Measurements from ENCODE around the gene SDHB. TPM values are rescaled to one million over a fixed set of nuclear protein-coding genes. Genes with fewer than 3 reads are reported as not detected.
A peak's percentile ranks its signal among the peaks of the same experiment; 100 is the strongest.

SDHB gene
- total RNA-seq, 2 donors from 2014 or later, result 224 to 263 TPM

DNA sequence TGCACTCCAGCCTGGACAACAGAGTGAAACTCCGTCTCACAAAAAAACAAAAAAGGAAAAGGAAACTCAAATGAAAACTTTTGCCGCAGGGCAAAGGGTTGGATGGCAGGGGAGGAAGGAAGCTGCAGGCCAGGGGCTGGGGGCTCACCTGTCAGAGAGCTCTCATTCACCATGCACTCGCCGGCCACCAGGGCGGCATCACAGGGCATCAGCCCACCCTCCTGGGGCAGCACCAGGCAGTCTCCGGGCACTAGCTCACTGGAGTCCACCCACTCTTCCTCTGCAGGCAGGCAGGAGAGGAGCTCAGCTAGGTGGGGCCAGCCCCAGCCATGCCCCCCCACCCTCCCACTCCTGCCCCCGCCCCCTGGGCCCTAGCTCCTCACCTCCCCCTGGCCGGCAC, 54.0 kb downstream of the SDHB start:
- ATAC-seq (no peak), DNase-seq (no peak)
- intact Hi-C loops (cut with DNase I), result no loop called here

- ATAC-seq (no peak), DNase-seq (no peak)
- intact Hi-C loops (cut with DNase I), result no loop called here
Measured at GRCh38 chr1:16998589-16998988, 55.2 kb downstream of the SDHB start.

DNA sequence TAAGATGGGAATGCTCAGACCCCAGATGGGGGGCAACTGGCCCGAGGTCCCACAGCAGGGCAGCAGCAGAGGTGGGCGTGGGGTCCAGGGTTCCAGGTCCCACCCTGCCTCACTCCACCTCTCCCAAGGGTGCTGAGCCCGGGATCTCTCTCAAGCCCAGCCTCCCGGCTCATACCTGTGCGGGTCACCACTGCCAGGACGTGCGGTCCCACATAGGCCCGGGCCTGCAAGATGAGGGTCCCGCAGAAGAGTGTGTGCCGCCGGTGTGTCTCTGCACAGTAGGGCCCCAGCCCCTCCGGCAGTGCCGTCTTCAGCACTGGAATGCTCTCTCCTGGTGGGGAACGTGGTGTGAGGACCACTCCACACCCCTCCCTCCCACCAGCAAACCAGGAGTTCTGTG, 57.0 kb downstream of the SDHB start:
- DNase-seq (no peak), ATAC-seq (no peak)
- intact Hi-C loops (cut with DNase I), result no loop called here

GRCh38 chr1:16993521-16994038, 60.3 kb downstream of the SDHB start:
- no peak for DNase-seq
- intact Hi-C loops (cut with DNase I), result no loop called here
- ATAC-seq, result no peak

DNA sequence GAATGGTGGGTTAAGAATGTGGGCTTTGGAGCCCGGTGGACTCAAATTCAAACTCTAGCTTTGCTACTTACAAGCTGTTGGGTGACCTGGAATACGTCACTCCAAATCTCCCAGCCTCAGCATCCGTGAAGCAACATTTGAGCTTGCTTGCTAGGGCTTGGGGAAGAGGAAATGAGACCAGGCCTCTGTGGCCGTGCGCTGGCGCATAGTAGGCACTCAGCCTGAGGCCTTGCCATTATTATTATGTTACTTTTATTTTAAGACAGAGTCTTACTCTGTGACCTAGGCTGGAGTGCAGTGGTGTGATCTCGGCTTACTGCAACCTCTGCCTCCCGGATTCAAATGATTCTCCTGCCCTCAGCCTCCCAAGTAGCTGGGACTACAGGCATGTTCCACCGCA, 61.2 kb downstream of the SDHB start:
- intact Hi-C loops (cut with DNase I), result no loop called here
- ATAC-seq (no peak), DNase-seq (no peak)

GRCh38 chr1:16992102-16992501, 61.7 kb downstream of the SDHB start:
- intact Hi-C loops (cut with DNase I), result no loop called here
- ATAC-seq (no peak), DNase-seq (no peak)

- DNase-seq (no peak), ATAC-seq (no peak)
- intact Hi-C loops (cut with DNase I), result no loop called here
Measured at GRCh38 chr1:16991571-16991970, 62.3 kb downstream of the SDHB start.

DNA sequence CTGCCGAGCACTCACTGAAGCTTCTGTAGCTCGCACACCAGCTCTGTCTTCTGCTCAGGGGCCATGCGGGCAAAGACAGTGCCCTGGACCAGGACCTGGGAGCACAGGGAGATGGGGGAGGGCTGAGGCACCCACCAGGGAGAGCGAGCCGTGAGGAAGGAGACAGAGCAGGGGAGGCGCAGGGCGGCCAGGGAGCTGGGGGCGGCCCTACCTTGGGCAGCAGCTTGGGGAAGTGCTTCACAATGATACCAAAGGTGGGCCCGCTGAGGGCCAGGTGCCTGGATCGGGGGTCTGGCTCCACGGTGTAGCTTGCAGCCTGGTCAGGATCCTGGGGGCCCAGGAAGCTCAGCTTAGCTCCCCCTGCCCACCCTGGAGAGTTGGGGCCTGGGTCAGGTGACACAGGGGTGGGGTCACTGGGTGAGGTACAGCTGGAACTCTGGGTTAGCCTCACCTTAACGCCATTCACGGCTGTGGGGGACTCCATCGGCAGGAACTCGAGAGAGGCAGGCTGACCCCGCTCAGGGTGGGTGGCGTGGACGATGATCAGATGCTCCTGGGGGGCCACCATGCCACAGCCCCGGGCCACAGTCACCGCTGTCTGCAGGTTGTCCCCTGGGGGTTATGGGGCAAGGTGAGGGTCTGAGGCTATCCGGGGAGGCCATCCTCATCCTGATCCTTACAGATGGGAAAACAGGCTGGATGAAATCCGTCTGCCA, 64.0 kb downstream of the SDHB start:
- DNase-seq, result no peak
- intact Hi-C loops (cut with DNase I), result no loop called here

GRCh38 chr1:16988210-16988609, 65.6 kb downstream of the SDHB start:
- ATAC-seq (no peak), DNase-seq (no peak)
- intact Hi-C loops (cut with DNase I), result no loop called here

More for the DNA sequence above, 64.0 kb downstream of the SDHB start:
- ATAC-seq, result no peak

DNA sequence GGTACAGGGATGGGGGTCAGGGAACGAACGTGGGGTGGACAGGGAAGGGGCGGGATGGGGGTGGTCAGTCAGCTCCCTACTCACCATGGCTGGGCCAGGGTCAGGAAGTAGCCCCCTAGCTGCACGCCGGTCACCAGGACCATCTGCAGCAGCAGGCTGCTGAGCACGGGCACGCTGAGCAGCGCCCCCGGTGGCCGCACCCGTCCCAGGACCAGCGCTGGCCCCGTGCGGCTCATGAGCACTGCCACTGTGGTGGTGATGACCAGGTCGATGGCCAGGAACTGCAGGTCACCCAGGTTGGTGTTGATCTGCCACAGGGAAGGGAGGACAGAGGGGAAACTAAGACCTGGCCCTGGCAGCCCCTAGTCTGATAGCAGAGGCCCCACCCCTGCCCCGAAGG, 66.9 kb downstream of the SDHB start:
- DNase-seq (no peak), ATAC-seq (no peak)
- intact Hi-C loops (cut with DNase I), result no loop called here

DNA sequence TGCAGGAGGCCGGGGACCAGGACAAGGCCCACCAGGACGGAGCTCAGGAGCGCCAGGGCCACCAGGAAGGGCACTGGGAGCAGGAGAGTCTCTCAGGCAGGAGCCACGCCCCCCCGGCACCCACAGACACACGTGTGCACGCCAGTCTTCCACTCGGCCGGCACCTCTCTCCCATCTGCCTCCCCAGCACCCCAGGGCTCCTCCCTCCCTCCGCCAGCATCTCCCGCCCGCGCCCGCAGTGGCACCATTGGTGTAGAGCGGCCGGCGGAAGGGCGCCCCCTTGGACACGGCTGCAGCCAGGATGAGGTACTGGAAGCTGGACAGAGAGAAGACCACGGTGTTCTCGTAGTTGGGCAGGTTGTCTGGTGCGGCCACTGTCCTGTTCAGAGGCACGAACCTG, 67.3 kb downstream of the SDHB start:
- intact Hi-C loops (cut with DNase I), result no loop called here
- DNase-seq (no peak), ATAC-seq (no peak)

GRCh38 chr1:16986113-16986512, 67.7 kb downstream of the SDHB start:
- DNase-seq (no peak), ATAC-seq (no peak)
- intact Hi-C loops (cut with DNase I), result no loop called here

GRCh38 chr1:16984717-16985116, 69.1 kb downstream of the SDHB start:
- peak; percentile 73 to 74 for ATAC-seq
- DNase-seq, result peak; percentile 88
- intact Hi-C loops (cut with DNase I), result no loop called here

- DNase-seq, result no peak
- no peak for ATAC-seq
- intact Hi-C loops (cut with DNase I), result no loop called here
Measured at GRCh38 chr1:16983649-16984048, 70.2 kb downstream of the SDHB start.

DNA sequence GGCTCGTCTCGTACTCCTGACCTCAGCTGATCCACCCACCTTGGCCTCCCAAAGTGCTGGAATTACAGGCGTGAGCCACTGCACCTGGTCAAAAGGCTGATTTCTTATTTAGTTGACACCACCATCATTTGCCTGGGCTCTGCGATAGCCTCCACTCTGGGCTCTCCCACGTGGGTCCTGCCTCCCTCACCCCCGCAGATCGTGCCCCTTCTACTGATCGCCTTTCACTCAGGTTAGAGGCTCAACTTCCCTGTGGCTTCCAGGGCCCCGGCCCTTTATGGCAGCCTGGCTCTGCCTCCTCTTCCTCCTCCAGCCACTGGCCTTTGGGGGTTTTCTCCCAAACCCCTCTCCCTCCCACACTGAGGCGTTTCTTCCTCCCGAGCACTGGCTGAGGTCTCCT, 70.9 kb downstream of the SDHB start:
- DNase-seq, result no peak
- no peak for ATAC-seq

GRCh38 chr1:16981269-16981849, 72.5 kb downstream of the SDHB start:
- intact Hi-C loops (cut with DNase I), result no loop called here
- no peak for ATAC-seq

More for the DNA sequence above, 70.9 kb downstream of the SDHB start:
- intact Hi-C loops (cut with DNase I), result no loop called here

GRCh38 chr1:16980473-16981268, 73.2 kb downstream of the SDHB start, which contains the start of gene MFAP2:
MFAP2 (minus strand) TSS chr1:16980620; CDS start chr1:16978273, 2,347 bp downstream.
- intact Hi-C loops (cut with DNase I), result no loop called here
- DNase-seq, result no peak
- ATAC-seq, result peak; percentile 20 to 28

More at GRCh38 chr1:16981269-16981849, 72.5 kb downstream of the SDHB start:
- no peak for DNase-seq

DNA sequence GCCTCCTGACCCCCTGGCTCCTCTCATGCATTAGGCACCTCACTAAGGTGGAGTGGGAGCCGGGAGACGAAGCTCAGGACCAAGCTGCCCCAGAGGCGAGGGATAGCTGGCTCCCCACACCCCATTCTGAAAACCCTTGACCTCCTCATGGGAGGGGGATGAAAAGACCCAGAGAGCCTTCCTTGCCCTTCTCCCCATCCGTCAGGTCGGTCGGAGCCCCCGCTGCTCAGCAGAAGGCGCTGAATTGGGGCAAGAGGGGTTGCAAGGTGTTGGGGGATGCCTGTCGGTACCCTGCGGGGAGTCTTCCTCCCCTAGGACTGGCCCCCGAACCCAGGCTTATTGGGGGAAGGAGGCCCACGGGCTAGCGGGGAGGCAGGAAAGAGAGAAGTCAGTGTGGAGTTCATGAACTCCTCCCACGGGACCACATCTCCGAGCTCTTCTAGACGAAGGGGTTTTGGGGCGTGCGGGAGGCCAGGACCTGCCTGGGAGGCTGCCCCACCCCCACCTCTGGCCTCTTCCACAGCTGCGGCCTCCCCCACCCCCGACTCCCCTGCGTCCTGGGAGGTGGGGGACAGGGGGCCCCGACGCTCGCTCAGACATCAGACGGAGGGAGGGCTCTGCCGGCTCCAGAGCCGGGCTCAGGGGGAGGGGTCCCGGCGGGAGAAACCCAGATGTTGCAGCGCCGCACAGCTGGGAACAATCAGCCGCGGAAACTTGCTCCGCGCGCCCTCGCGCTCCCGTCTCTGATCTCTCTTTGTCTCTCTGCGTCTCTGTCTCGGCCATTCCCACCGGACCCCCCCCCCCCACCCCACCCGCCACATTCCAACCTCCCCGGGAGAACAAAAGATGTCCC, 74.1 kb downstream of the SDHB start:
- DNase-seq, result no peak
- peak; percentile 13 to 17 for ATAC-seq
- intact Hi-C loops (cut with DNase I), result no loop called here

Measured in left cardiac atrium (tissue), 4 donors.